ENCODE results near the gene LRRC1. TPM values are rescaled to one million over a fixed set of nuclear protein-coding genes. Genes with fewer than 3 reads are reported as not detected.

Gene LRRC1
- total and polyA plus RNA-seq, 9 donors, result 6.4 to 11.7 (median 8.0) TPM

- WGBS (ENCODE audit: insufficient coverage), result 76% methylated on average over 3 of the region's 5 CpGs
- Histone ChIP-seq H3K27ac (ENCODE audit: low read length) (no peak overlapping the region), H3K9me3 (replicated peaks; ENCODE audit: control insufficient read depth, low read depth, low read length) (no peaks in the 10 kb centered on the region), H3K36me3 (ENCODE audit: control insufficient read depth, insufficient read depth, low read length) (peaks cover 7% of the 10 kb centered on the region), H3K4me3 (ENCODE audit: low read length) (no peak overlapping the region), H3K27me3 (ENCODE audit: control insufficient read depth, insufficient read depth, low read length) (no peaks in the 10 kb centered on the region), H3K4me1 (ENCODE audit: control insufficient read depth, insufficient read depth, low read length) (no peaks in the 10 kb centered on the region)
- no peak for DNase-seq
Observed at GRCh38 chr6:53915026-53915691, 120.4 kb downstream of the LRRC1 start.

GRCh38 chr6:53916804-53917463 lies 122.1 kb downstream of the LRRC1 start:
- H3K4me1 ChIP-seq (ENCODE audit: control insufficient read depth, insufficient read depth, low read length), result no peaks in the 10 kb centered on the region
- no CpG with 5 or more reads among the region's 3 CpGs for WGBS (ENCODE audit: insufficient coverage)
- H3K4me3 ChIP-seq (ENCODE audit: low read length), result no peak overlapping the region
- H3K36me3 ChIP-seq (ENCODE audit: control insufficient read depth, insufficient read depth, low read length), result peaks cover 7% of the 10 kb centered on the region
- no peaks in the 10 kb centered on the region for H3K27me3 ChIP-seq (ENCODE audit: control insufficient read depth, insufficient read depth, low read length)
- DNase-seq, result no peak
- H3K27ac ChIP-seq (ENCODE audit: low read length), result no peak overlapping the region
- H3K9me3 ChIP-seq (replicated peaks; ENCODE audit: control insufficient read depth, low read depth, low read length), result no peaks in the 10 kb centered on the region

- Histone ChIP-seq H3K36me3 (ENCODE audit: control insufficient read depth, insufficient read depth, low read length) (peaks cover 7% of the 10 kb centered on the region), H3K9me3 (replicated peaks; ENCODE audit: control insufficient read depth, low read depth, low read length) (no peaks in the 10 kb centered on the region), H3K27ac (ENCODE audit: low read length) (no peak overlapping the region), H3K4me1 (ENCODE audit: control insufficient read depth, insufficient read depth, low read length) (no peaks in the 10 kb centered on the region), H3K27me3 (ENCODE audit: control insufficient read depth, insufficient read depth, low read length) (no peaks in the 10 kb centered on the region), H3K4me3 (ENCODE audit: low read length) (no peak overlapping the region)
- no peak for DNase-seq
- no CpG with 5 or more reads among the region's 1 CpG for WGBS (ENCODE audit: insufficient coverage)
Observed at GRCh38 chr6:53917464-53917842, 122.6 kb downstream of the LRRC1 start.

GRCh38 chr6:53918854-53919510 lies 124.2 kb downstream of the LRRC1 start:
- 86% methylated on average over 1 of the region's 3 CpGs for WGBS (ENCODE audit: insufficient coverage)
- Histone ChIP-seq H3K4me3 (ENCODE audit: low read length) (no peak overlapping the region), H3K4me1 (ENCODE audit: control insufficient read depth, insufficient read depth, low read length) (no peaks in the 10 kb centered on the region), H3K9me3 (replicated peaks; ENCODE audit: control insufficient read depth, low read depth, low read length) (no peaks in the 10 kb centered on the region), H3K36me3 (ENCODE audit: control insufficient read depth, insufficient read depth, low read length) (peaks cover 4% of the 10 kb centered on the region), H3K27ac (ENCODE audit: low read length) (no peak overlapping the region), H3K27me3 (ENCODE audit: control insufficient read depth, insufficient read depth, low read length) (no peaks in the 10 kb centered on the region)
- DNase-seq, result no peak

GRCh38 chr6:53919881-53920360 lies 125.1 kb downstream of the LRRC1 start:
- Histone ChIP-seq H3K27me3 (ENCODE audit: control insufficient read depth, insufficient read depth, low read length) (no peaks in the 10 kb centered on the region), H3K9me3 (replicated peaks; ENCODE audit: control insufficient read depth, low read depth, low read length) (no peaks in the 10 kb centered on the region), H3K36me3 (ENCODE audit: control insufficient read depth, insufficient read depth, low read length) (peaks cover 3% of the 10 kb centered on the region), H3K27ac (ENCODE audit: low read length) (no peak overlapping the region), H3K4me3 (ENCODE audit: low read length) (no peak overlapping the region), H3K4me1 (ENCODE audit: control insufficient read depth, insufficient read depth, low read length) (no peaks in the 10 kb centered on the region)
- DNase-seq, result no peak
- 100% methylated on average over 1 of the region's 2 CpGs for WGBS (ENCODE audit: insufficient coverage)

- Histone ChIP-seq H3K9me3 (replicated peaks; ENCODE audit: control insufficient read depth, low read depth, low read length) (no peaks in the 10 kb centered on the region), H3K27ac (ENCODE audit: low read length) (no peak overlapping the region), H3K4me1 (ENCODE audit: control insufficient read depth, insufficient read depth, low read length) (peaks cover 1% of the 10 kb centered on the region), H3K27me3 (ENCODE audit: control insufficient read depth, insufficient read depth, low read length) (no peaks in the 10 kb centered on the region), H3K4me3 (ENCODE audit: low read length) (no peak overlapping the region), H3K36me3 (ENCODE audit: control insufficient read depth, insufficient read depth, low read length) (peaks cover 3% of the 10 kb centered on the region)
- no peak for DNase-seq
- WGBS (ENCODE audit: insufficient coverage), result no CpG with 5 or more reads among the region's 5 CpGs
Observed at GRCh38 chr6:53920881-53921280, 126.1 kb downstream of the LRRC1 start.

GRCh38 chr6:53921639-53922038 lies 126.8 kb downstream of the LRRC1 start:
- Histone ChIP-seq H3K4me3 (ENCODE audit: low read length) (no peak overlapping the region), H3K4me1 (ENCODE audit: control insufficient read depth, insufficient read depth, low read length) (peaks cover 2% of the 10 kb centered on the region), H3K27ac (ENCODE audit: low read length) (no peak overlapping the region), H3K9me3 (replicated peaks; ENCODE audit: control insufficient read depth, low read depth, low read length) (no peaks in the 10 kb centered on the region), H3K36me3 (ENCODE audit: control insufficient read depth, insufficient read depth, low read length) (peaks cover 3% of the 10 kb centered on the region), H3K27me3 (ENCODE audit: control insufficient read depth, insufficient read depth, low read length) (no peaks in the 10 kb centered on the region)
- WGBS (ENCODE audit: insufficient coverage), result no CpG with 5 or more reads among the region's 2 CpGs
- no peak for DNase-seq

- WGBS (ENCODE audit: insufficient coverage), result 45% methylated on average over 2 of the region's 14 CpGs
- Histone ChIP-seq H3K9me3 (replicated peaks; ENCODE audit: control insufficient read depth, low read depth, low read length) (no peaks in the 10 kb centered on the region), H3K4me1 (ENCODE audit: control insufficient read depth, insufficient read depth, low read length) (peaks cover 5% of the 10 kb centered on the region), H3K27me3 (ENCODE audit: control insufficient read depth, insufficient read depth, low read length) (no peaks in the 10 kb centered on the region), H3K36me3 (ENCODE audit: control insufficient read depth, insufficient read depth, low read length) (peaks cover 3% of the 10 kb centered on the region), H3K4me3 (ENCODE audit: low read length) (no peak overlapping the region), H3K27ac (ENCODE audit: low read length) (no peak overlapping the region)
- no peak for DNase-seq
Observed at GRCh38 chr6:53922539-53922981, 127.8 kb downstream of the LRRC1 start.

GRCh38 chr6:53924277-53924676 lies 129.5 kb downstream of the LRRC1 start:
- Histone ChIP-seq H3K27me3 (ENCODE audit: control insufficient read depth, insufficient read depth, low read length) (no peaks in the 10 kb centered on the region), H3K36me3 (ENCODE audit: control insufficient read depth, insufficient read depth, low read length) (peaks cover 3% of the 10 kb centered on the region), H3K9me3 (replicated peaks; ENCODE audit: control insufficient read depth, low read depth, low read length) (no peaks in the 10 kb centered on the region), H3K4me1 (ENCODE audit: control insufficient read depth, insufficient read depth, low read length) (peaks cover 5% of the 10 kb centered on the region), H3K4me3 (ENCODE audit: low read length) (no peak overlapping the region), H3K27ac (ENCODE audit: low read length) (no peak overlapping the region)
- no peak for DNase-seq
- no CpG with 5 or more reads among the region's 3 CpGs for WGBS (ENCODE audit: insufficient coverage)

GRCh38 chr6:53924821-53925422 lies 130.1 kb downstream of the LRRC1 start:
- no peak overlapping the region for H3K27ac ChIP-seq (ENCODE audit: low read length)
- no peak for DNase-seq
- peaks cover 5% of the 10 kb centered on the region for H3K4me1 ChIP-seq (ENCODE audit: control insufficient read depth, insufficient read depth, low read length)
- 80% methylated on average over 1 of the region's 7 CpGs for WGBS (ENCODE audit: insufficient coverage)
- H3K9me3 ChIP-seq (replicated peaks; ENCODE audit: control insufficient read depth, low read depth, low read length), result no peaks in the 10 kb centered on the region
- no peaks in the 10 kb centered on the region for H3K27me3 ChIP-seq (ENCODE audit: control insufficient read depth, insufficient read depth, low read length)
- H3K4me3 ChIP-seq (ENCODE audit: low read length), result no peak overlapping the region
- H3K36me3 ChIP-seq (ENCODE audit: control insufficient read depth, insufficient read depth, low read length), result peaks cover 2% of the 10 kb centered on the region

Data from muscle of leg (tissue), 11 donors.